HUES64 (cell line): ENCODE measurements around the gene PRKCD.

Experiments used
- H3K27ac ChIP-seq: 2 replicates; pipeline ENCODE4 v1.7.0; 2013; ENCODE audit warnings: low read depth, low read length, inconsistent platforms
- H3K27me3 ChIP-seq: 2 replicates; pipeline ENCODE4 v1.6.1; 2013; ENCODE audit warnings: mild to moderate bottlenecking, low read length; ENCODE audit not compliant: insufficient read depth
- H3K36me3 ChIP-seq: 2 replicates; pipeline ENCODE4 v1.6.1; 2013; ENCODE audit warnings: mild to moderate bottlenecking, low read length; ENCODE audit not compliant: insufficient read depth
- H3K4me1 ChIP-seq: 2 replicates; pipeline ENCODE4 v1.6.1; 2013; ENCODE audit warnings: mild to moderate bottlenecking, low read length, moderate library complexity; ENCODE audit not compliant: insufficient read depth
- H3K4me3 ChIP-seq: 2 replicates; pipeline ENCODE4 v1.5.1; 2013; ENCODE audit warnings: mild to moderate bottlenecking, low read length, moderate library complexity
- H3K9ac ChIP-seq: 2 replicates; pipeline ENCODE4 v1.6.1; 2013; ENCODE audit warnings: mild to moderate bottlenecking, low read depth, low read length
- H3K9me3 ChIP-seq: 2 replicates; pipeline ENCODE4 v1.6.1; 2013; ENCODE audit warnings: low read depth, low read length; ENCODE audit not compliant: insufficient read depth
- WGBS: fragments of 150-250, 120-280 bp; methylation state at CpG from one replicate; pipeline ENCODE4 v1.1.7; 2013; ENCODE audit warnings: missing lambda C conversion rate; 5-methylcytosine and 5-hydroxymethylcytosine counted together

Gene PRKCD

DNA sequence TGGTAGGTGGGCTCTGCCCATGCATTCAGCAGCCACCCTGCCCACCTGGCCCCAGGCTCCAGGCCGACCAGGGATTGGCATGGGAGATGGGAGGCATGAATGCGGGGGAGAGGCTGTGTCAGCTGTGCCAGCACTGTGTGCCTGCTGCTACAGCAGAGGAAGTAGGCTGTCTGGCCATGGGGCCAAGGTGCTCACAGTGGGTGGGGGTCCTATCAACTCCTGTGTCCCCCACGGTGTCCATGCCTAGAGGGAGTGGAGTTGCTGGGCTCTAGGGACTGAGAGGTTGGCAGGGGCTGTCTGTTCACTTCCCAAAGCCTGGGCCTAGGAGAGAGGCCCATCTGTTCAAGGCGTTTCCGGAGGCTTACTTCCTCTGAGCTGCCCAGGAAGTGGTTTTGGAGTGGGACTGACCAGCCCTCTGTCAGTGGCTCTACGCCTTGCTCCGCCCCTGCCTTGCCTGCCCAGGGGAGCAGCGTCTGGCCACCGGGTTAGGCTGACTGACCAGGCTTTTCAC lies 5.8 kb downstream of the PRKCD start:
- Histone ChIP-seq H3K27ac (no peak overlapping the region), H3K9ac (no peak overlapping the region)

DNA sequence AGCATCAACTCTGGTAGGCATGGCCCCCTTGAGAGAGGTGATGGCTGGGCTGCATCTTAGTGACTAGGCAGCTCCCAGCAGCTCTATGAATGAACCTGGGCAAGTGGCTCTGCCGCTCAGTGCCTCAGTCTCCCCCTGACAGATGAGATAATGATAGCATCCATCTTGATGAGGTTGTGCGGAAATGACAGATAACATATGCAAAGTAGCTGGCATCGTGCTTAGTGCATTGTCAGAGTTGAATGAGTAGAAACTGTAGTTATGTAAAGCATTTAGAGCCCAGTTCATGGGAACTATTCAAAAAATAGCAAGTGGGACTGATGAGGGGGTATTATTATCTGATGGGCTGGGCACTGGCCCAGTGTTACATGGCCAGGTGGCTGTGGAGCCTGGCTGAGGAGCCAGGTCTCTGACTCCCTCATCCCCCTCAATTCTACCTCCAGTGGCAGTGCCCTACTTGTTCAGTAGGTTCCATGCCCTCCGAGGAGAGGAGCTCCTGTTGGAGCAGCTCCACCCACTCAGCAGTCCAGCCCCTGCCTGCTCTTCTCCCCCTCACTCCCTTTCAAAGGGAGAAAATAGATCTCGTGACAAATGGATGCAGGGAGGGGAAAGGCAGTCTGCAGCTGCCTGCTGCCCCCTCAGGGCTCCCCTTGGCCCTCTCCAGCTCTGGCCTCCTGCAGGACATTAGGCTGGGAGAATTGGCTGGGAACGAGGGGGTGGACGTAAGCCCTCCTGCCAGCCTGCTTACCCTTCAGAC lies 6.6 kb downstream of the PRKCD start:
- H3K27ac ChIP-seq = no peak overlapping the region

More for the DNA sequence above, 5.8 kb downstream of the PRKCD start:
- Histone ChIP-seq H3K4me1 (peaks cover 31% of the 10 kb centered on the region), H3K9me3 (no peaks in the 10 kb centered on the region), H3K4me3 (no peak overlapping the region), H3K36me3 (no peaks in the 10 kb centered on the region), H3K27me3 (peaks cover 3% of the 10 kb centered on the region; the same call in 1 of the 2 replicates)
- 72% methylated on average over 9 of the region's 9 CpGs for WGBS

DNA sequence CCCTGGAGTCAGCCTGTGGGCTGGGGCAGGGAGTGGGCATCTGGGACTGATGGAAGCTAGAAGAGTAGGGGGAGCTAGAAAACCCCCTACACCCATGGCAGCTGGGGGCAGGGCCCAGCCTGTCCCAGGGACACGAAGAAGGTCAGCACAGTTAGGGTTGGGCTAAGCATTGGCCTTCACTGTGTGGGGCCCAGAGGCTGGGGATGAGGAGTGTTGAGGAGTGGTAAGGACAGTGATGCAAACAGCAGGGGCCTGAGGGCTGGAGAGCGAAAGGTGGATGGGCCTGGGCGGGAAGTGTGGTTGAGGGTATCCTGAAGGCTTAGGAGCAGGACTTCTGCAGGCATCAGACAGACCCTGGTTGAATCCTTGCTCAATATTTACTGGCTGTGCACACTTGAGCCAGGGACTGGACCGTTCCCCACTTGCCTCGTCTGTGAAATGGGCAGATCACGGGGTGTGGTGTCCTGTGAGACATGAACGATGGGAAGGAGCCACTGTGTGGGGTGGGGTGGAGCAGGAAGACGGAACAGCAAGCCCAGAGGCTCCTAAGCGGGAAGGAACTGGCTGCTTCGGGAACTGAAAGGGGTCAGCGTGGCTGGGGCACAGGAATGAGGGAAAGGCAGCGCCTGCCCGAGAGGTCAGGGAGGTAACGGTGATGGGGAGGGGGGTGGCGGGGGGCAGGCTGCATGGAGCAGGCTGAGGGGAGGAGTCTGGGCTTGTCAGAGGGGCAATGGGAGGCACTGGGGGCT lies 7.3 kb downstream of the PRKCD start:
- 66% methylated on average over 15 of the region's 15 CpGs for WGBS
- H3K27ac ChIP-seq = no peak overlapping the region
- H3K4me1 ChIP-seq = peaks cover 34% of the 10 kb centered on the region
- no peaks in the 10 kb centered on the region for H3K27me3 ChIP-seq
- H3K9me3 ChIP-seq = no peaks in the 10 kb centered on the region
- no peak overlapping the region for H3K4me3 ChIP-seq
- no peaks in the 10 kb centered on the region for H3K36me3 ChIP-seq
- no peak overlapping the region for H3K9ac ChIP-seq

More for the DNA sequence above, 6.6 kb downstream of the PRKCD start:
- no peak overlapping the region for H3K4me3 ChIP-seq
- no peaks in the 10 kb centered on the region for H3K27me3 ChIP-seq
- no peak overlapping the region for H3K9ac ChIP-seq
- peaks cover 34% of the 10 kb centered on the region for H3K4me1 ChIP-seq
- WGBS = 65% methylated on average over 7 of the region's 7 CpGs
- H3K36me3 ChIP-seq = no peaks in the 10 kb centered on the region
- H3K9me3 ChIP-seq = no peaks in the 10 kb centered on the region

DNA sequence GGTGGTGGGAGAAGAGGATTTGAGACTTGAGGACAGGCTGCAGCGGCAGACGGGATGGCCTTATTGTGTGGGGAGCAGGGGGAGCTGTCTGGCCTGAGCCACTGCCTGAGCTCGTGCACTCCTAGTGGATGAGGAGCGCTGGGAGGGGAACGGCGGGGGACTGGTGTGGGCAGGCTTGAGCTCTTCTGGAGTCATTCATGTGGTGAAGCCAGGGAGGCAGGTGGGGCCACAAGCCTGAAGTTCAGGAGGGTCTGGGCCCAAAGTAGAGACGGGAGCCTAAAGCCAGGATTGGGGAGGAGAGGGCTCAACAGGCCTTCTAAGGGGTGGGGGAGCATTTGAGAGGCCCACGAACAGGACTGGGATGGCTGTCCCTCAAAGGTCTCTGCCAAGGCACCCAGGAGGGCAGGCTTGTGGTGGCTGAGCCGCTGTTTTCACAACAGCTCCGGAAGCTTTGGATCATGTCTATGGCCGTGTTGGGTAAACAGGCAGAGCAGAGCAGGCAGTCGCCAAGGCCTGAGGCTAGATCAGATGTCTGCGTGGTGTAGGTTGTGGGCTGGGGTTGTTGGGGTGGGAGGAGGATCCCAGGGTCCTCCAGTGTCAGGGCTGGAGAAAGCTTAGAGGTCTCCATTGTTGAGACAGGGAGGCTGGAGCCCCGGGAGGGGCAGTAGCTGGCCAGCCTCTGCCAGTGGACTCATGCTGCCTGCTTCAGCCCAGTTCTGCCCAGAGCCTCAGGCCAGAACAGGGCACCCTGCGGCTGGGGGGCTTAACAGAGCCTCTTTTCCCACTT lies 8.2 kb downstream of the PRKCD start:
- 72% methylated on average over 15 of the region's 15 CpGs for WGBS
- Histone ChIP-seq H3K9me3 (no peaks in the 10 kb centered on the region), H3K9ac (no peak overlapping the region), H3K36me3 (0 out of 2 replicates have a peak, but pooled peaks cover 3% of the 10 kb centered on the region), H3K27ac (no peak overlapping the region), H3K4me1 (peaks cover 34% of the 10 kb centered on the region), H3K4me3 (no peak overlapping the region), H3K27me3 (no peaks in the 10 kb centered on the region)

DNA sequence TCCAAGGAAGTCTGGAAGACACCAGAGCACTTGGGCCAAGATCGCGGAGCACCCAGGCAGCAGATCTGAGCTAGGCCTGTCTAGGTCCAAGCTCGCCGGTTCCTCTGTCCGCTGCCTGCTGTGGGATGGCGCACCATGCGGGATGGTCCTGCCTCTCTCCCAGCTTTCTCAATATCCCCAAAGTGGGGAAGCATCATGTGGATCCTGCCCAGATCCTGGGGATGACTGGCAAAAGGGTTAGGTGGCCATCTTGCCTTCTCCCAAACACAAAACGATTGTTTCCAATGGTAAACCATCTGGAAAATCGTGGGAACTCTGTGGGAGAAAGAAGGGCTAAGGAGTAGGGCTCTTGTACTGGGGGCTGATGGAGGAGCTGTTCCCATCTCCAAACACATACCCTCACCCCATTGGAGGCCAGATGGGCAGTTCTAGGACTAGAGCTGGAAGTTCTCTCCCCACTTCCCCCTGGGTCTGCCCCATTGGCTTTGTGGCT lies 8.9 kb downstream of the PRKCD start:
- Histone ChIP-seq H3K9me3 (no peaks in the 10 kb centered on the region), H3K9ac (no peak overlapping the region), H3K27ac (no peak overlapping the region), H3K4me1 (peaks cover 34% of the 10 kb centered on the region), H3K4me3 (no peak overlapping the region), H3K27me3 (no peaks in the 10 kb centered on the region), H3K36me3 (0 out of 2 replicates have a peak, but pooled peaks cover 3% of the 10 kb centered on the region)
- 93% methylated on average over 9 of the region's 9 CpGs for WGBS

DNA sequence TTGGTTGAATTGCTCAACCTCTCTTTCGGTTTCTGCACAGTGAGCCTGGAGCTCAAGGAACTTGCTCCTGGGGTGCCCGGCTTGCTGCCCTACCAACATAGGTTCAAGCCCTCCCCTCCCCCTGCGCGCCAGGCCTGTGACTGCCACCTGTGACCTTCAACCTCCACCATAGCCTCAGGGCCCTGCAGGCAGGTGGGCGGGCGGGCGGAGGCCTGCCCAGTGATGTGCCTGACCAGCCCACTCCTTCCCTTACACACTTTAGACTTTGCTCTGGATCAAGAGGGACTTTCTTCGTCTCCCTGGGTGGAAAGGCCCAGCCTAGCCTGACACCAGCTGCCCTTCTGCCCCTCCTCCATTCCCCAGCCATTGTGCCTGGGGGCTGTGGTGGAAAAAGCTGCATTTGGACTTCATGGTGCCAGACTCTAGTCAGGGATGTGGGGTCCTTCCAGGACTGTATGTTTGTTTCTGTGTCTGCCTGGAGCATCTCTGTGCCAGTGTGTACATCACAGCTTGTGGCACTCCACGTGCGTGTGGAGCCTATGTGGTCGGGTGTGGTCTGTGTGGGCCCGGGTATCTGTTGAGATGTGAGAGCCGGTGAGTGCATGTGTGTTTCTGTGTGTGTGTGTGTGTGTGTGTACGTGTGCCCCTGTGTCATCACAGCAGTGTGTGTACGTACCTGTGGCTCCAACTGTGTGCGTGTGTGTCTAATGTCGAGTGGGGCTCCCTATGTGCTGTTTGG lies 9.5 kb downstream of the PRKCD start:
- 89% methylated on average over 17 of the region's 17 CpGs for WGBS
- 0 out of 2 replicates have a peak, but pooled peaks cover 3% of the 10 kb centered on the region for H3K36me3 ChIP-seq
- no peak overlapping the region for H3K4me3 ChIP-seq
- H3K27ac ChIP-seq = no peak overlapping the region
- H3K9ac ChIP-seq = no peak overlapping the region
- H3K27me3 ChIP-seq = no peaks in the 10 kb centered on the region
- H3K9me3 ChIP-seq = no peaks in the 10 kb centered on the region
- H3K4me1 ChIP-seq = peaks cover 34% of the 10 kb centered on the region

DNA sequence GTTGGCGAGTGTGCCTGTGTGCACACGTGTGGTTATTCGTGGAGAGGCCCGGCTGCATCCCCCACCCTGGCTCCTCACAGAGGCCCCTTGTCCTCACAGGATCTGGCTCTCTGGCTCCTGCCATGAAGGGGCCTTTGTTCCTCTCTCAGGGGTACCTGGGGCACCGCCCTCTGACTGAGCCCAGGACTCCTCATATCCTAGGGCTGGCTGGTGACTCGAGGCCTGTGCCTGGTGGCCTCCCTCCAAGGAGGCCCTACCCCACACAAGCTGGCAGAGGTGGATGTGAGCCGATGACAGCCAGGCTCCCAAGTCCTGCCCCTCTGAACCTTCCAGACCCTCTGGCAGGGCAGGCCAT lies 10.0 kb downstream of the PRKCD start:
- no peak overlapping the region for H3K9ac ChIP-seq
- no peak overlapping the region for H3K4me3 ChIP-seq
- no peaks in the 10 kb centered on the region for H3K9me3 ChIP-seq
- WGBS = 86% methylated on average over 7 of the region's 7 CpGs
- peaks cover 34% of the 10 kb centered on the region for H3K4me1 ChIP-seq
- H3K27me3 ChIP-seq = no peaks in the 10 kb centered on the region
- H3K27ac ChIP-seq = peak overlapping the region; percentile 6; the same call in 1 of the 2 replicates
- 0 out of 2 replicates have a peak, but pooled peaks cover 3% of the 10 kb centered on the region for H3K36me3 ChIP-seq

DNA sequence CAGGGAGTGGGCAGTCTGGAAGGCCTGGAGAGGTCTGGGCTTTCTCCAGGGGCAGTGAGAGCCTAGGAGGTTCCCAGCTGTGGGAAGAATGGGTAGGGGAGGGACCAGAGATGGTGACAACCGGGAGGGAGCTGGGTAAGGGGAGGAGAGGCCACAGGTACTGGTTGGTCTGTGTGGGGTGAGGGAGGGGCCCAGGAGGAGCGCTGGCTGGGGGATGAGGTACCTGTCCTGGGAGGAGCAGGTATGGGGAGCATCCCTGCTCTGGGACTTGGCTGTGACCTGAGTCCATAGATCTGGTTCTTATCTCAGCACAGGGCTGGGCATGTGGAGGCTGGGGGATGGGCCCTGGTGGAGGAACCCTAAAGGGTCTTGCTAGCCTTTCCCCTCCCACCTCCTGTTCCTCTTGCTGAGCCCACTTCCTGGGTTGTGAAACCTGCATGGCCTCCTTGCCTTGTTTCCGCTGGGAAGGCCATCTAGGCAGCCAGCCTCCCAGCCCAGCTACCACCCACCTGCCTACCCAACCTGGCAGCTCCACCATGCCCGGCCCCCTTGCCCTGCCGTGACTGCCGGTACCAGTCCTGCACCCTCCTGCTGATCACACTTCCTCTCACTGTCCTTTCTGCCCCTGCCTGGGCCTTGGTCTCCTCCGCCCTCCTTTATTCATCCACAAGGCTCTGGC lies 11.0 kb downstream of the PRKCD start:
- H3K27ac ChIP-seq = no peak overlapping the region
- H3K9ac ChIP-seq = no peak overlapping the region
- H3K9me3 ChIP-seq = no peaks in the 10 kb centered on the region
- H3K36me3 ChIP-seq = 0 out of 2 replicates have a peak, but pooled peaks cover 3% of the 10 kb centered on the region
- no peak overlapping the region for H3K4me3 ChIP-seq
- peaks cover 34% of the 10 kb centered on the region for H3K4me1 ChIP-seq
- H3K27me3 ChIP-seq = no peaks in the 10 kb centered on the region
- WGBS = 52% methylated on average over 7 of the region's 7 CpGs

DNA sequence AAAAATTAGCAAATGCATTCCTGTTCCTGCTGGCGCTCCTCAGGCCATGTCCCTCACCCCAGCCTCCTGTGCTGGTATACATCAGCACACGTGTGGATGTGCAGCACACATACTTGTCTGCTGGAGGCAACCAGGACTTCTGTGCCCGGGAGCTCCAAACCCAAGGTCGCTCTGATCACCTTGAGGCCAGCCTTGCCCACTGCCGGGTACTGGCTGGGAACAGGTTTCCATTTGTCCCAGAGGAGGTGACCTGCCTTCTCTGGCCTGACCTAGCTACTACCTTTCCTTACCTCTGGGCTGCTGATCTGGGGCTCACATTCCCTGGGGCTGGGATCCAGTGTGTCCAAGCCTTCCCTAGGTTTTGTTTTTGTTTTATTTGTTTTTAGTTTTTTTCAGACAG lies 12.1 kb downstream of the PRKCD start:
- Histone ChIP-seq H3K9ac (no peak overlapping the region), H3K36me3 (0 out of 2 replicates have a peak, but pooled peaks cover 3% of the 10 kb centered on the region), H3K4me3 (no peak overlapping the region), H3K9me3 (no peaks in the 10 kb centered on the region), H3K27ac (no peak overlapping the region), H3K4me1 (peaks cover 26% of the 10 kb centered on the region), H3K27me3 (no peaks in the 10 kb centered on the region)
- 90% methylated on average over 5 of the region's 5 CpGs for WGBS
